ENCODE measurements around the gene PLXDC2.

The PLXDC2 gene

GRCh38 chr10:20232079-20232705 lies 416.0 kb downstream of the PLXDC2 start:
- FAIRE-seq, result no peak

DNA sequence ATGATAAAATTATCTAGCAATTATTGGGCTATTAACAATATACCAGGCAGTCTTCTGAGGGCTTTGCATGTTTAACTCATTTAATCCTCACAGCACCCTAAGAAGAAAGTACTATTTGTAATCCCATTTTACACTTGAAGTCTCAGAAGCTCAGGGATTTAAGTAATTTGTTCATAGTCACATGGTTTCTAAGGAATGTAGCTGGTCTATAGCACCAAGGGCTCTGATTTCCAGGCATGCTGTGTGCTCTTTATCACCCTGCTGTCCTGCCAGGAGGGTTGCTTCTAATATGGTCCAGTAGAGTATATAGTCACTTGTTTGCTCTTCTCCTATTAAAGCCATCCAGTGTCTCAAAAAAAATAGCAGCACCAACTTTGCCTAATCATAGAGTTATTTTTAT lies 417.2 kb downstream of the PLXDC2 start:
- no peak for FAIRE-seq

DNA sequence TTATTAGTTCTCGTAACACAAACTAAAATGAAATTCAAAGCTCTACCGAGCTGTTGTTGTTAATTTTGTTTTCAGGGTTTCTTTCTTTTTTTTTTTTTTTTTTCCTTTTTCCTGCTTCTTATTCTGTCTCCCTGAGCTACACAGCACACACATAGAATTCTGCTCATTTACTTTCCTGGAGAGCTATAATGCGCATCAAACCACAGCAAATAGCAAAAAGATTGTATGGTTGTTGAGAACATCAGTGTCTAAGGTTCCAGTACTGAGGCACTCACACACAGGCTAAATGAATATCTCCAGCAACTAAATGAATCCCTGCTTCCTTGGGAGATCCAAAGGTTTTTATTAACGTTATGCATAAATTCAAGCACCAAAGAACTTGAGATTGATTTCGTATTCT lies 418.3 kb downstream of the PLXDC2 start:
- FAIRE-seq, result no peak

DNA sequence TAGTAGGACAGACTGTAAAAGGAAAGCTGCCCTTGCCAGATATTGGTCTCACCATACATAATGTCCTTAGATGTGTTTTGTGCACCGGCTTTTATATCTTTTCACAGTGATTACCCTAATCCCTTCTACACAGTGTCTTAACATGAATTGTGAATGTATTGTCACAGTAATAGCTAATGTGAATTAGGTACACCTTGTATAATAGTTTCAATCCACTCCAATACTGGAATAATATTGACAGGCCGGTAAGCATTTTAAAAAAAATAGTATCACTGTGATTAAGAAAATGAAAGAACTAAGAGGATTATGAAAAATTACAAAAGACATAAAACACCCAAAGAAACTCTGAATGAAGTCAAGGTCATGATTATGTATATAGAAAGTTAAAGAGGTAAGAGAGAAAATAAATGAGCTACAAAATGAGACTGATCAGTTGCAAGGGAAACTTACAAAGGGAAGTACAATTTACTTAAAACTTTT lies 420.9 kb downstream of the PLXDC2 start:
- no peak for FAIRE-seq

DNA sequence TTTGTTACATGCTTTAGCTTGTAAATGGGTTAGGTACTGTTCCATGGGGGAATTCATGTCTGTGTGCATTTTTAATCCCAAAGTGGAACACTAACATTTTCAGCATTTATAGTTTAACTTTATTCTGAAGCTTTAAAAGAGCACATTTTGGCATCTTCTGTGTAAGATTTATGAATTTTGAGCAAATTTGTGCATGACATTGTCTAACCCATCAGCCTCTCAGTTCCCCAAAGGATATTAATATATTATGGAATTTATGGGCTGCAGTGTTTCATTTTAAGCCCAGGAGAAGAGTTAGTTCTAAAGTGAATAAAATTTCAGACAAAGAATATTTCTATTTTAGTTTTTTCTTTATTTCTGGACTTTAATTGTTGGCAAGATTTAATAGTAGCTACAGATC lies 421.4 kb downstream of the PLXDC2 start:
- FAIRE-seq, result no peak

DNA sequence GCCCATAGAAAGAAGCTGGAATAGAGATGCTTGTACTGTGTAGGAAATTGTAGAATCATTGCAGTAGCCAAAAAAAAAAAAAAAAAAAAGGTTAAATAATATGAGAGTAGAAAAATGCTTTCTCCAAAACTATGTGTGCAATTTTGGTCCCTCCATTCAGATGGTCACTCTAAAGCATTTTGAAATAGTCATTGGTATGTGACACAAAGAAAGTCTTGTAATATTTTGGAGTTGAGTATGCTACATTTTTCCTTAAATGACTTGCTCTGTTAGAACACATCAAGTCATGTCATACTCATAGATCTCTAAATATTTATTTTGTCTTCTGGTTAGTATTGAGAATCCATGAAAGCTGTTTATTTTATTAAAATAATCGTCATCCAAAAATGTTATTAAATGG lies 424.4 kb downstream of the PLXDC2 start:
- no peak for FAIRE-seq

DNA sequence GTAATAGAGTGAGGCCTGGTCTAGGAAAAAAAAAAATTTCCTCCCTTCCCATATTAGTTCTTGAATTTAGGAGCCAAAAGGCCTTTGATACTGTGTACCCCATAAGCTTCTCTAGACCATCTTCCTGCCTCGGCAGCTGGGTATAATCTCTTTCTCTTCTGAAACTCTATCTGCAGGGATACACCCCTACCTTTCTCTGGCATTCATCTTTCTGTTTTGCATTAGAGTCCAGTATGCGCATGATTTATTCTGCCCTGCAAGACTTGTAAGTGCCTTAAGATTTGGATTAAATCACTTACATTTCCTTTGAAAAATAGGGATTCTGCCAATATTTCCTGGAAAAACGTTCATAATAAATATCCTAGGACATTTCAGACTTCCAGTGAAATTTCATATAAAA lies 431.2 kb downstream of the PLXDC2 start:
- FAIRE-seq, result no peak

DNA sequence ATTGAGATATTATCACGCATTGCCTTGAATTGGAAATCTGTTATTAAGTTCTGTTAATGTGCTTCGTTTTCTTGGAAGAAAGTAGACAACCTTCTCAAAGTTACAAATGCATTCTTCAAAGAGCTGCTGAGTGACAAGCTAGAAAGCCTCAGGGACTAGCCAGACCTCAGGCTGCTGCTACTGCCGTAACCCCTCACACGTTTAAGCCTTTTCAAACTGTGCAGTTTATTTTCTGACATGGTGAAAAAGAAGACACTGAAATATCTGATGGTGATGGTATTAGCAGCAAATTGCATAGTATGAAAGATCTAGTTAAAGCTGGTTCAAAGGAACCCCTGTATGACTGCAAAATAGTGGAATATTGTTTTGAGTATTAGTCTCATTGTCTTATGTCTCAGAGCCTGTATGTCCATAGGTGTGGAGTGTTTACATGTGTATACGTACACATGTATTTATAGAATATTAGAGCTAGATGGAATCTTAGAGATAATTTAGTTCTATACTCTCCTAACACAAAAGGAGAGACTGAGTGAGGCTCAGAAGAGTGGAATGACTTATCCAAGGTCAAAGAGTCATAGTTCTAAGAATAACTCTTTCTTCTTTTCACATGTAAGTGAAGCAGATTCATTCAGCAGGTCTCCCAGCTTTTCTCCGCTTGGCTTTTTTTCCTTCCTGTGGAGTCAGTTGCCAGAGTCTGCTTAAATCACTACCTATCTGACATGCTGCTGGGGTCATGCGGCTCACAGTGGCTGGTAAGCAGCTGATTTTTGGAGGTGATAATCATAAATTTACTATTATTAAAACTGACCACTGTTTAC lies 431.9 kb downstream of the PLXDC2 start:
- no peak for FAIRE-seq

DNA sequence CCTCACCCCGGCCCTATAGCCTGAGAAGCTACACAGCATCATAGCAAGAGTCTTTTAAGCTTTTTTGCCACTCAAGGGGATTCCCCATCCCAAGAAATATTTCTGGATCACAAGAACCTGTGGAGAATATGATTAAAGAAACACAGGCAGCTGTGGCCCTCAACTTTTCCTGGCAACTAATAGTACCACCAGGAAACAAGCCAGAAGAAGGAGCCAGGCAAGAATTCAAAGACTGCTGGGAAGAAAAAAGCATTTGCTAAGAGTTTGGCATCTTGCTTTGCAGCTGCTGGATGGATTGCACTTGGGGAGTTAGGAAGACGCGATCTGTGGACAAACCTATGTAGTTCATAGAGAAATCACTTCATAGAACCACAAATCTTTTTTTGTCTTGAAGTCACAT lies 437.8 kb downstream of the PLXDC2 start:
- no peak for FAIRE-seq

DNA sequence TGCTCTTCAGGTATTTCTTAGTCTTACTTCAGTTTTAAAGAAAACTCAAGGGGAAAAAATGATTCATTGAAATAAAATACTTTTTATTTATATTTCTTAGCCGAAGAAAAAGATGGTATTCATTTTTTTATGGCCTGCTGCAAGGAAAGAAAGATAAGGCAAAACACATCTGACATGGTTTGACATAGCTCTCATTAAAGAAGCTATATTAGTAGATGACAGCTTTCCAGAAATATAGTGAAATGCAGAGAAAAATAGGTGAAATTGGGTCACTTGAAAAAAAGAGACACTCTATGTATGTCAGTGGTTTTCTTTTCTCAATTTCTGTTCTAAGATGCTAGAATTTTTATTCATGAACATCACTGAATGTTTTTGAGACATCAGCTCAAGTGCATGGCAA lies 438.3 kb downstream of the PLXDC2 start:
- no peak for FAIRE-seq

GRCh38 chr10:20256969-20257368 lies 440.7 kb downstream of the PLXDC2 start:
- no peak for FAIRE-seq

GRCh38 chr10:20257422-20257821 lies 441.2 kb downstream of the PLXDC2 start:
- FAIRE-seq, result no peak

DNA sequence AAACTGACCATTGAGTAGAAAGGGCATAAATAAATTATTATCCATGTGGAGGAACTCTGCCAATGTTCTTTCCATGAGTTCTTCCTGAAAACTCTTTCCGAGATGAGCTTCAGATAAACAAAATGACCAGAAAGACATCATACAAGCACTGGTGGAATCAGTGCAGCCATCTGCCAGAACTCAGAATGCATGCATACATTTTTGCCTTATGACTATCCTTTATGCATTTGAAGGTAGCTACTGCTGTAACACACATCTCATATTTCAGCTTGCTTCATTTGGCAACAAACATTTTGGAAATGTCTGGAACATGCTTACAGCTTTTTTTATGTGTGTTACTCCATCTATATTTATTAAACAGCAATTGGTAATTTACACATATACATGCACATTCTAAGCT lies 448.9 kb downstream of the PLXDC2 start:
- FAIRE-seq, result no peak

GRCh38 chr10:20267734-20268133 lies 451.5 kb downstream of the PLXDC2 start:
- no peak for FAIRE-seq

DNA sequence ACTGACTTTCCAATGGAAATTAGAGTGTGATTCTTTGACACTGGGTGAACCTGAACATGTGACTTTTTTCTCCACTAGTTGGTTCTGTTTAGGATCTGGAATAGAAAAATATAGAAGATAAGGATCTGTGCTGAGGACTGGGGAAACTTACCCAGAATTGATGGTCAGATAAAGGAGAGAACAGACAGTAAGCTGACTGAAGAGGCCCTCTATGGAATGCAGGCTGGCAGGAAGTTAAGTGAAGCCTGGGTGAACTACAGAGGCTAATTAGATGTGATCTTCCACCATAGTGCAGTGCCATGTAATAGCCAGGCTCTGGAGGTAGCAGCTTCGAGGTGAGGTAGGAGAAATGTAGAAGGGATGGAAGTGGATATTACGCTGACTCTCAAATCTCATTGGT lies 455.3 kb downstream of the PLXDC2 start:
- no peak for FAIRE-seq

GRCh38 chr10:20272608-20273007 lies 456.4 kb downstream of the PLXDC2 start:
- no peak for FAIRE-seq

GRCh38 chr10:20274571-20274970 lies 458.3 kb downstream of the PLXDC2 start:
- FAIRE-seq, result no peak

DNA sequence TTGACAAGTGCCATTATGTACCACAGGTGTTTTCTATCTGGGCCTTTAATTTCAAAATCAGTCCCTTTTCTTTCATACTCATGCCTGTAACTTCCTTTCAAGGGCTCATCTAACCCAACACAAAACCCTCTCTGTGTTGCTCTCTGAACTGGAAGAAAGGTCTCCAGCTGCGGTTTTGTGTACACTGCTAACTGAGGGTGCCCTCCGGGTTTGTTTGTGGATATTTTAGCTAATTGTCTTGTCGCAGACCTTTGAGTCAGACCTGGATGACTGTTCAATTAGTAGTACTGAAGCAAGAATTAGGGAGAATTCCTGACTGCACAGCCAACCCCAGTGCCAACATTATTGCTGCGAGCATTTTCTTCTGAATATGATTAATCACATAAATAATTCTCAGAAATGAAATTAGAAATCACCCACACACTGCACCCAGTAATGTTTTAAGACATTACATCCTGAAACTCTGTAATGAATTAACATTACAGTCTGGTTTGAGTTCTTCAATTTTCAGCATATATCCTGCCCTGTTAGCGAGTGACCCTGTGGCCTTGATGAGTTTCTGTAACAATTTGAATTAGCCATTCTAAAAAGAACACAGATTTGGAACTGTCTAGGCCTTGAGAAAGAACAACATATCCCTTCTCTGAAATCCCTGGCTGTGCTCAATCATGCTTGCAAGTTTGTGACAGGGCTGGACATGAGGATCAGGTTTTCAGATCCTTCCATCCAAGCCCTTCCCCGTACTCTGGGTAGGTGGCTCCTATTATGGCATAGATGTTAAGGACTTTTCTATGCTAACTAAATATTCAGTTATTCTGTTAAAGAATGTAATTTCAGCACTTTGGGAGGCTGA lies 460.1 kb downstream of the PLXDC2 start:
- FAIRE-seq, result no peak

DNA sequence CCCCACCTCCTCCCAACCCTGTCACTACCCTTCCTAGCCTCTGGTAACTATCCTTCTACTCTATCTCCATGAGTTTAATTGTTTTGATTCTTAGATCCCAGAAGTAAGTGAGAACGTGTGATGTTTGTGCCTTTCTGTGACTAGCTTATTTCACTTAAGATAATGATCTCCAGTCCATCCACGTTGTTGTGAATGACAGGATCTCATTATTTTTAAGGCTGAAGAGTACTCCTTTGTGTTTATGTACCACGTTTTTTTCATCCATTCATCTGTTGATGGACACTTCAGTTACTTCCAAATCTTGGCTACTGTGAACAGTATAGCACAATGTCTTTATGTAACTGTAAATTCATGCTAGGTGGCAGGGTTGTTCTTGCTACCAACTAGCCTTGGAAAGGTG lies 461.6 kb downstream of the PLXDC2 start:
- FAIRE-seq, result no peak

DNA sequence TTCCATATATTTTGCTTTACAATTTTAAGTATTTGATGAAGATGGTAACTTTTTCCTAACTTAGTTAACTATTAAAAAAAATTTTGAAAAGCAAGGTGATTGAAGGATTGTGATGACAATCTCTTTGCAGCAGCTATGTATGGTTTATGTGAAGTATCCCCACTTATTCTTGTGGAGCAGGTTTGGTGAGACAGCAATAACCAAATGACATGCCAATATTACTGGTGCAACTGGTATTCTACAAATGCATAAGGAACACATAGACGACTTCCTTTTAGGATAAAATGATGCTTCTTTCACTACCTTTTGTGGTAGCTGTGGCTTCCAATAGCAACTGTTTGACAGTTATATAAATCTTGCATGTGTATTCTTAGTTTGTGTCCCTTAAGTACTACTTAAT lies 465.3 kb downstream of the PLXDC2 start:
- FAIRE-seq, result no peak

DNA sequence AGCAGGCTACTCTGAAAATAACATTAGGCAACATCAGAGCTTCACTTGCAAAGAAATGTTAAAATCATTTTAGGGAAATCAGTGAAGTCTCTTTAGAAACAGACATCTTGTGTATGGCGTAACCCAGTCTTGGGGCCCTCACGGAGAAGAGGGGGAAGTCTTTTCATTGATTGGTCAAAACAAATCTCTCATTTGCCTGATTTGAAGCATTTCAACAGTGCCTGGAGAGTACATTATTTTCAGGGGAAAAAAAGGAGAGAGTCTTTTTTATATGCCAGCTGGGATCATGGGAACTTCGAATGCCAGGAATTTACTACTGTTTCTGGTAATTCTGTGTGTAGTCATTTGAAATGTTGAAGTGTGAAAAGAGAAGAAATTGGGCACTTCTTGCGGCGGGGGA lies 471.4 kb downstream of the PLXDC2 start:
- no peak for FAIRE-seq

- FAIRE-seq, result no peak
Measured at GRCh38 chr10:20288060-20288459, 471.8 kb downstream of the PLXDC2 start.

- FAIRE-seq, result no peak
Measured at GRCh38 chr10:20289070-20289828, 473.0 kb downstream of the PLXDC2 start.

Data from TTC549 (cell line).